ENCODE results near the gene CCDC110.

GRCh38 chr4:185412412-185412811 lies 59.1 kb downstream of the CCDC110 start:
- TF ChIP-seq CTCF (IDR thresholded peaks at IDR 0.05) (no peak), POLR2A (IDR thresholded peaks at IDR 0.05) (no peak)

Measured in adrenal gland (tissue), 5 donors.